ENCODE results near the gene GTF3C4.

The GTF3C4 gene, protein sequence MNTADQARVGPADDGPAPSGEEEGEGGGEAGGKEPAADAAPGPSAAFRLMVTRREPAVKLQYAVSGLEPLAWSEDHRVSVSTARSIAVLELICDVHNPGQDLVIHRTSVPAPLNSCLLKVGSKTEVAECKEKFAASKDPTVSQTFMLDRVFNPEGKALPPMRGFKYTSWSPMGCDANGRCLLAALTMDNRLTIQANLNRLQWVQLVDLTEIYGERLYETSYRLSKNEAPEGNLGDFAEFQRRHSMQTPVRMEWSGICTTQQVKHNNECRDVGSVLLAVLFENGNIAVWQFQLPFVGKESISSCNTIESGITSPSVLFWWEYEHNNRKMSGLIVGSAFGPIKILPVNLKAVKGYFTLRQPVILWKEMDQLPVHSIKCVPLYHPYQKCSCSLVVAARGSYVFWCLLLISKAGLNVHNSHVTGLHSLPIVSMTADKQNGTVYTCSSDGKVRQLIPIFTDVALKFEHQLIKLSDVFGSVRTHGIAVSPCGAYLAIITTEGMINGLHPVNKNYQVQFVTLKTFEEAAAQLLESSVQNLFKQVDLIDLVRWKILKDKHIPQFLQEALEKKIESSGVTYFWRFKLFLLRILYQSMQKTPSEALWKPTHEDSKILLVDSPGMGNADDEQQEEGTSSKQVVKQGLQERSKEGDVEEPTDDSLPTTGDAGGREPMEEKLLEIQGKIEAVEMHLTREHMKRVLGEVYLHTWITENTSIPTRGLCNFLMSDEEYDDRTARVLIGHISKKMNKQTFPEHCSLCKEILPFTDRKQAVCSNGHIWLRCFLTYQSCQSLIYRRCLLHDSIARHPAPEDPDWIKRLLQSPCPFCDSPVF

GRCh38 chr9:132670457-132671391, at the start of gene GTF3C4:
GTF3C4 (plus strand) TSS chr9:132670464; CDS start chr9:132670599, 135 bp downstream.
- peak; percentile 31 for DNase-seq

DNA sequence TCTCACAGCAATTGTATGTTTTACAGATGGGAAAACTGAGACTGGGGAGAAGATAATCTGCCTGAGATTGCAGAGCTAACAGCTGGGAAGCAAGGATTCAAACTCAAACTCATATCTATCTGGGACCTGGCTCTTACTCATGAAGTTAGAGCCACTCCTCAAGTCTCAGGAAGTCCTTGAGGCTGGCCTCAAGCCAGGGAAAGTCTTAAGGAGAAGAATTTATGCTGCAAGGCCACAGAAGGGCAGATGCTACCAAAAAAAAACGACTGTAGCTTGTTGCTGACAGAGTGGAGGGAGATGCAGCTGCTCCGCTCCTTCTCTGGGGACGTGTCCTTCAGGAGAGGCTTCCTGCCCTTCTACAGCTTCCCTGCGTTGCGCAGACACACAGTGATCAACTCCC, 48.1 kb upstream of the GTF3C4 start:
- DNase-seq, result peak; percentile 4

DNA sequence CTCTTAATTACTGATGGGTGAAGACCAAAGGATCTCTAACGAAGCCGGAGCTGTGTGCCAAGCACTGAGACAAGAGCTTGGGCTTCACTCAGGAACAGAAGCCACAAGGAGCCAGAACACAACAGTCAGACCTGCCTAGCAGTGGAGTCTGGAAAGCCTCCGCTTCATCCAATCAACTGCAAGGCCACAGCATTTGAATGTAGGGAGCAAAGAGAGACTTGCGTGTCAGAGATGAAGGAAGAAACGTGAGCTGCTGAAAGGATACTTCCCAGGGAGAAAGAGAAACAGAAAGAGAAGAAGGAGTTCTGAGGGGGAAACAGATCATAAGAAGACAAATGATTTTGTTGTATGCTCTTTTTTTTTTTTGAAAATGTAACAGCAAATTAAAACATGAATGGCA, 44.0 kb upstream of the GTF3C4 start:
- no peak for DNase-seq

DNA sequence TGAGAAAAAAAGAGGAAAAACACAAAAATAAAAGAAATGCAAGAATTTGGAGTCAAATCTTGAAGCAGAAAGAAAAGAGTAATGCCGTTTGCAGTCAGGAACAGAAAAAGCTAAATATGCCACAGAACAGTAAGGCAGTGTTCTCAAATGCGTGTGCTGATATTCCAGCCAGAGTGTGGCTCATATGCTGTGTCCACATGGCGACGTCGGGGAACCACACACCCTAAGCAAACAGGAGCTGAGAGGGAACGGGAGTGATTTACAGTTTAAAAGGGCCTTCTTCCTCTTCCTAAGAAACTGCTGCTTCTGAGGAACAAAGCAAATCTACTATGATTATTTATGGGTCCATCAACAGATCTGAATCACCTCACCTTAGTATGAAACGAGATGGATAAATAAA, 43.2 kb upstream of the GTF3C4 start:
- DNase-seq, result no peak

GRCh38 chr9:132627594-132627993, 42.7 kb upstream of the GTF3C4 start:
- no peak for DNase-seq

DNA sequence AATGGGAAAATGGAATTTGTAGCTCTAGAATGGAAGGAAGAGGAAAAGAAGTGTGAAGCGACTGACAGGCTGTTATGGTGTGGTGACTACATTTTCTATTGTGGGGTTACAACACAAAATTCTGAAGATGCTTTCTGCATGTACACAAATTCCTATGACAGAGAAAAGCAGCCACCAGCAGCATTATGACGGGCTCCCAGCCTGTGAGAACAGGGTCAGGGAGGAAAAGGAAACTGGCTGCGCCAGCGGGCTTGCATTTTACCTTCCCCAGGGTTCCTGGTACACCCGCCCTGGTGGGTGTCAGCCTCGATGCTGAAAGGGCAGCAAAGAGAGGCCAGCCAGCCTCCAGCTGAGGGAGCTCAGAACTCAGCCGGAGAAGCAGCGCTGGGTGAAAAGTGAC, 41.5 kb upstream of the GTF3C4 start:
- no peak for DNase-seq

DNA sequence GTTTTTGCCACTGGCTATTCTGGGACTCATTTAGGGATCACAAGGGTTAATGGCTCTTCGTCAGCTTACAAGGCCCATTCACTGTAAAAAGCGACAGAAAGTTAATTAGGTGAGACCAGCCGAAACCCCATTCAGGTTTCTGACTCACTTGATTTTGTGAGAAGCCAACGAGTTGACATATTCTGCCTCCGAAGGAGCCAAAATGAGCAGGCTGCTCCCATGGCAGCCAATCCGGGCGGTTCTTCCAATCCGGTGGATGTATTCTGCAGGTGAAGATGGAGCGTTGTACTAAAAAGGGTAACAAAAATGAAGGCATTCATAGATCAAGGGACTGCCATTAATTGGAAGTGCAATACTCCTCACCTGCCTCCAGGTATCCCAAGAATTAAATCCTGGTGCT, 40.1 kb upstream of the GTF3C4 start:
- DNase-seq, result no peak

GRCh38 chr9:132630811-132631210, 39.5 kb upstream of the GTF3C4 start:
- no peak for DNase-seq

- DNase-seq, result peak; percentile 78
Measured at GRCh38 chr9:132631280-132631679, 39.0 kb upstream of the GTF3C4 start.

- no peak for DNase-seq
Measured at GRCh38 chr9:132631685-132632084, 38.6 kb upstream of the GTF3C4 start.

DNA sequence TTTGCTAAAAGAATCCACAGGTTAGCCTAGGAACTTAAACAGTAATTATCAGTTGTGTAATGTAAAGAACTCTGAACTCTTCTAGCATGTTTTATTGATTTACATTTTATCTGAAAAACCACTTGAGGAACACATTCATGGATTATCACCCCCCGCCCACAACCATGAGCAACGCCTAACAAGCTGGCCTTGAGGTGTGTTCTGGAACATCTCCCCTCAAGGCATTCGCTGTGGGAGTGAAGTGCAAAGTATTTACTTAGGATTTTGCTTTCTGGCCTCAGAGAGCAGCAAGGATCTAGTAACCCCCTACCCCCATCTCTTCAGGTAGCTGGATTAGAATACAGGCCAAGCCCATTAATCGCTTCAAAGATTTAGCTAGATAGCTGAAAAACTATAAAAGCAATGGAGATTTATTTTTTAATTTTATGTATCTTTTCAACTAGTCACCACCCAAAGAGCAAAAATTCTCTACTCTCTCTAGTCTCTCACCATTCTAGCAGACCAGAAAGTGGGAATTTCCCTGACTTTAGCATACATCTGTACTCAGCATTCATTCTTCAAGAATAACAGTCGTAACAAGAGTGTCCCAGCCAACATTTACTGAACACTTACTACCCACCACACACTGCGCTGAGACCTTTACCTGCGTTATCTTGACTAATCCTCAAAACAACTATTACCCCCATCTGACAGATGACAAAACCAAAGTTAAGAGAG, 37.7 kb upstream of the GTF3C4 start:
- no peak for DNase-seq

DNA sequence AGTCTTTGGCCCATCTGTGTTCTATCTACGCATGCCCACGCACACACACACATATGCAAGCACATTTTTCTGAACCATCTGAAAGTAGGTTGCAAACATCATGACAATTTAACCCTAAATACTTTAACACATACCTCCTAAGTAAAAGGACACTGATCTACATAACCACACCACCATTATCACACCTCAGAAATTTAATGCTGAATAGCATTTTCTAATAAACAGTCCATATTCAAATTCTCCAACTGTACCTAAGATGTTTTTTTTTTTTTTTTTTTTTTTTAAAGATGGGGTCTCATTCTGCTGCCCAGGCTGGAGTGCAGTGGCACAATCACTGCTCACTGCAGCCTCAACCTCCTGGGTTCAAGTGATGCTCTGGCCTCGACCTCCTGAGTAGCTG, 35.9 kb upstream of the GTF3C4 start:
- DNase-seq, result no peak

DNA sequence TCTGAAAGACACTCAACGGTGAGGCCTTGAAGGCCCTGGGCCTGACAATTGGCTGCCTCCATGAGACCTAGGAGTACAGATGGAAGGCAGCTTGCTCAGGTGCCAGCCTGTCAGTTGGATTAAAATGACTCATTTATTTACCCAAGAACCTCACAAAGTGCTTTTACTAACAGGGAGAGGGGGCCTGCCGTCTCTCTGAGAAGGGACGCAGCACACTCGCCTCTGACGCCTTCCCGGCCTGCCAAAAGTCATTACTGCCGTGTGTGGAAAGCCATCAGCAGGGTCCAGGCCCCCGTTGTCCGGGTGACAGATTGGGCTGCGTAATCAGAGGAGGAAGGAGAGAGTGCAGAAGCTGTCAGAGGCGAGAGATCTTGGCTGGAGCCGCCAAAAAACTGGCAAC, 32.9 kb upstream of the GTF3C4 start:
- DNase-seq, result no peak

- no peak for DNase-seq
Measured at GRCh38 chr9:132637801-132638200, 32.5 kb upstream of the GTF3C4 start.

GRCh38 chr9:132638240-132638639, 32.0 kb upstream of the GTF3C4 start:
- DNase-seq, result peak; percentile 77

- DNase-seq, result no peak
Measured at GRCh38 chr9:132639322-132639721, 30.9 kb upstream of the GTF3C4 start.

- DNase-seq, result no peak
Measured at GRCh38 chr9:132641216-132641615, 29.0 kb upstream of the GTF3C4 start.

GRCh38 chr9:132644251-132644650, 26.0 kb upstream of the GTF3C4 start:
- DNase-seq, result no peak

DNA sequence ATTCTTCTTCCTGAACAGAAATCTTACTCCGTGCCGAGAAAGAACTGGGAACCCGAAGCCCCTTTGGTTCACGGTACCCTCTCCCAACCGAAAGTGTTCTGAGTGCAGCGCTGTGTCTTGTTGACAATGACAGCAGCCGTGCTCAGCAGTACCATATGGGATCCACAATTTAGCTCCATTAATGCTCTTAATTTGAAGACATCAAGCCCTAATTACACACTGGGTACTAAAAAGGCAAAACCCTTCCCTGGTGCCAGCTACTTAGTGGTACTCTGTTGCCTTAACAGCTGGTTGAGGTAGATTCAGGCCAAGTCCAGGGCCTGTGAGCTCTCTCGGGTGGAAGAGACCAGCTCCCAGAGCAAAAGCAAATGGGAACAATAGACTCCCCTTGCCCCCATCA, 25.0 kb upstream of the GTF3C4 start:
- no peak for DNase-seq

GRCh38 chr9:132645711-132646110, 24.6 kb upstream of the GTF3C4 start:
- DNase-seq, result no peak

GRCh38 chr9:132646726-132647125, 23.5 kb upstream of the GTF3C4 start:
- DNase-seq, result no peak

GRCh38 chr9:132647355-132647754, 22.9 kb upstream of the GTF3C4 start:
- DNase-seq, result peak; percentile 99
